K562 (cell line): Measurements from ENCODE around the gene ANKRD23. TPM values are rescaled to one million over a fixed set of nuclear protein-coding genes. Genes with fewer than 3 reads are reported as not detected.

ENCODE experiments used
- ATAC-seq: fragments of 200-7000 bp; cut with Tn5 transposase; 3 replicates; pipeline ENCODE4 v1.9.1; 2020; ENCODE audit warnings: moderate library complexity
- BruUV-seq: library from RNA; stranded (reverse); fragments of 400-500 nt; replicated peaks from 2 replicates; lab custom pipeline; 2021; lab: Mats Ljungman, UMichigan
- CTCF ChIA-PET: fragments of 300-600 bp; formaldehyde crosslinking; extraction: SDS; loops from one replicate; lab custom pipeline; 2021; ENCODE audit warnings: low intra/inter-chr PET ratio; lab: Yijun Ruan, JAX
- POLR2A ChIA-PET: fragments of 300-600, 350-650 bp; sonication (Branson Sonifier 250); formaldehyde crosslinking; extraction: SDS; loops from one replicate; lab custom pipeline; 2021; ENCODE audit warnings: antibody characterized with exemption, inconsistent platforms; lab: Yijun Ruan, JAX
- DNase-seq, 4 experiments: peaks; one replicate each; pipeline versions ENCODE4 v3.0.0 to v3.0.0-alpha.2; 2011 to 2018; ENCODE audit warnings: low spot score in 3 of 4, mixed read lengths in 3 of 4; ENCODE audit errors: extremely low read depth in 1 of 4
- FAIRE-seq: peaks from 2 replicates; lab custom pipeline; 2011; peaks lifted over from hg19 to GRCh38; lab: Jason Lieb, UNC
- H2AFZ ChIP-seq: 2 replicates; pipeline ENCODE4 v1.6.0; 2011; ENCODE audit warnings: low read depth, low read length, control low read depth, inconsistent platforms
- H3K27ac ChIP-seq: fragments of 200-600 bp; 3 replicates; pipeline ENCODE4 v1.8.0; 2011; ENCODE audit warnings: low read depth, mild to moderate bottlenecking, control low read depth, inconsistent platforms, low read length, moderate library complexity, mixed read lengths; ENCODE audit errors: extremely low read depth
- H3K27me3 ChIP-seq, 2 experiments: fragments of 300-600 bp in 1 of 2; 2 replicates in 1 of 2; 3 replicates in 1 of 2; pipeline versions ENCODE4 v1.6.0 to v1.8.0; 2011; ENCODE audit warnings: inconsistent platforms in 2 of 2, low read length in 2 of 2, mild to moderate bottlenecking in 1 of 2, mixed read lengths in 1 of 2, moderate library complexity in 1 of 2; ENCODE audit not compliant: control insufficient read depth in 2 of 2, insufficient read depth in 2 of 2
- H3K36me3 ChIP-seq: fragments of 300-600 bp; 3 replicates; pipeline ENCODE4 v1.8.0; 2011; ENCODE audit warnings: mild to moderate bottlenecking, low read length, inconsistent platforms; ENCODE audit not compliant: control insufficient read depth, insufficient read depth
- H3K4me1 ChIP-seq, 2 experiments: fragments of 200-600 bp in 1 of 2; replicated peaks in 1 of 2; 2 replicates in 1 of 2; 3 replicates in 1 of 2; pipeline versions ENCODE4 v1.5.1 to v1.8.0; 2011; ENCODE audit warnings: inconsistent platforms in 2 of 2, low read length in 2 of 2, mild to moderate bottlenecking in 1 of 2, mixed read lengths in 1 of 2, moderate library complexity in 1 of 2; ENCODE audit not compliant: control insufficient read depth in 2 of 2, insufficient read depth in 2 of 2
- H3K4me2 ChIP-seq: 2 replicates; pipeline ENCODE4 v1.6.1; 2011; ENCODE audit warnings: low read length, control low read depth, inconsistent platforms, mixed read lengths; ENCODE audit not compliant: insufficient read depth
- H3K4me3 ChIP-seq: fragments of 200-600 bp; sonication (generic), shearing (Covaris generic); 2 replicates; pipeline ENCODE4 v1.5.1; 2016; ENCODE audit warnings: control low read depth, inconsistent platforms
- H3K79me2 ChIP-seq: fragments of 200-600 bp; 3 replicates; pipeline ENCODE4 v1.8.0; 2011; ENCODE audit warnings: low read length, inconsistent platforms; ENCODE audit not compliant: control insufficient read depth, insufficient read depth
- H3K9ac ChIP-seq, 2 experiments: 2 replicates each; pipeline versions ENCODE4 v1.6.0 to v1.6.1; 2011; ENCODE audit warnings: low read depth in 2 of 2, low read length in 2 of 2, control low read depth in 1 of 2, inconsistent platforms in 1 of 2, mild to moderate bottlenecking in 1 of 2, mixed read lengths in 1 of 2; ENCODE audit not compliant: insufficient read depth in 1 of 2
- H3K9me1 ChIP-seq: one replicate; pipeline ENCODE4 v1.6.0; 2011; ENCODE audit warnings: inconsistent platforms, mild to moderate bottlenecking, low read length, moderate library complexity; ENCODE audit not compliant: control insufficient read depth, insufficient read depth
- H3K9me3 ChIP-seq: replicated peaks from 2 replicates; pipeline ENCODE4 v1.5.1; 2011; ENCODE audit warnings: low read depth, low read length, inconsistent platforms; ENCODE audit not compliant: control insufficient read depth, insufficient read depth
- H4K20me1 ChIP-seq: replicated peaks from 2 replicates; pipeline ENCODE4 v1.6.1; 2011; ENCODE audit warnings: low read length, inconsistent platforms, mixed read lengths; ENCODE audit not compliant: control insufficient read depth, insufficient read depth
- BRCA1 ChIP-seq, 2 experiments: fragments of 450-650 bp in 1 of 2; sonication (generic) in 1 of 2; formaldehyde crosslinking in 1 of 2; IDR thresholded peaks; 2 replicates each; pipeline versions ENCODE4 v1.5.0 to v1.6.1; 2017 to 2020; ENCODE audit warnings: mild to moderate bottlenecking in 1 of 2, missing genetic modification reagents in 1 of 2
- E4F1 ChIP-seq: fragments of 250-450 bp; sonication (Bioruptor Pico); IDR thresholded peaks from 2 replicates; pipeline ENCODE4 v1.5.0; 2021; ENCODE audit warnings: mild to moderate bottlenecking, borderline replicate concordance
- FOXP4 ChIP-seq: sonication (generic); formaldehyde crosslinking; IDR thresholded peaks from 2 replicates; pipeline ENCODE4 v1.8.0; 2022; ENCODE audit warnings: mild to moderate bottlenecking, missing genetic modification reagents, borderline replicate concordance
- IRF9 ChIP-seq: fragments of 450-650 bp; IDR thresholded peaks from 2 replicates; pipeline ENCODE4 v1.6.1; 2016; ENCODE audit warnings: missing biosample characterization, missing genetic modification characterization
- NBN ChIP-seq: fragments of 450-650 bp; IDR thresholded peaks from 2 replicates; pipeline ENCODE4 v1.6.1; 2016; ENCODE audit warnings: low read depth, mild to moderate bottlenecking
- NR3C1 ChIP-seq: sonication (generic); formaldehyde crosslinking; IDR thresholded peaks from 2 replicates; pipeline ENCODE4 v1.8.1; 2022; ENCODE audit warnings: missing genetic modification reagents
- TGIF2 ChIP-seq: sonication (generic); formaldehyde crosslinking; IDR thresholded peaks from 2 replicates; pipeline ENCODE4 v1.8.1; 2022; ENCODE audit warnings: mild to moderate bottlenecking, missing genetic modification reagents, moderate library complexity
- ZBTB33 ChIP-seq: sonication (generic); formaldehyde crosslinking; IDR thresholded peaks from 2 replicates; pipeline ENCODE4 v1.8.1; 2023; ENCODE audit warnings: mild to moderate bottlenecking, missing genetic modification reagents
- ZNF639 ChIP-seq, 2 experiments: fragments of 200-800 bp in 1 of 2; sonication (Bioruptor generic) in 1 of 2; sonication (generic) in 1 of 2; formaldehyde crosslinking in 1 of 2; IDR thresholded peaks in 1 of 2; conservative IDR thresholded peaks in 1 of 2; 2 replicates each; pipeline versions ENCODE4 v1.5.0 to v1.6.1; 2016 to 2020; ENCODE audit warnings: missing compliant biosample characterization in 1 of 2, missing genetic modification characterization in 1 of 2, missing genetic modification reagents in 1 of 2
- in situ Hi-C: fragments of 300-500 bp; cut with MboI; formaldehyde crosslinking; loops from 4 replicates; pipeline ENCODE4 v1.15.0; 2018; ENCODE audit warnings: inconsistent platforms, mixed read lengths
- intact Hi-C: fragments of 100-400 bp; cut with micrococcal nuclease; formaldehyde crosslinking; loops from 2 replicates; pipeline ENCODE4 v1.14.2; 2022
- polyA plus RNA-seq, 8 experiments: library from polyadenylated mRNA; depleted of rRNA in 4 of 8; stranded (reverse) in 5 of 8; unstranded in 3 of 8; fragments of >200 nt; fragmentation: Nextera tagmentation in 2 of 8; fragmentation: Illumina TruSeq in 1 of 8; extraction: Ambion mirVana in 2 of 8; extraction: Trizol in 1 of 8; gene quantifications; 2 replicates each; pipeline versions ENCODE4 v1.2.1 to v1.2.3, GENCODE V29; 2011 to 2014; ENCODE audit warnings: inconsistent platforms in 1 of 8, missing spikeins in 1 of 8
- total RNA-seq, 7 experiments: library from RNA; depleted of rRNA in 6 of 7; stranded (reverse); fragments of >200 nt in 6 of 7; fragmentation: Illumina TruSeq in 2 of 7; extraction: Trizol in 2 of 7; gene quantifications; 2 replicates each; pipeline versions ENCODE4 v1.2.1 to v1.2.3, GENCODE V29; 2011 to 2021; ENCODE audit warnings: low replicate concordance in 1 of 7

Gene ANKRD23
- total and polyA plus RNA-seq, 9 of the 15 experiments (the other 6 are each of a cell fraction or from before 2014, with no cell fraction given) = 0.32 to 4.8 (median 2.8) TPM

GRCh38 chr2:96804986-96805385, 38.8 kb downstream of the ANKRD23 start:
- Histone ChIP-seq H4K20me1 (no peaks in the 10 kb centered on the region), H3K79me2 (no peaks in the 10 kb centered on the region), H3K27me3 (no peaks in the 10 kb centered on the region), H3K4me3 (no peak overlapping the region), H3K9me3 (no peaks in the 10 kb centered on the region), H3K4me2 (no peak overlapping the region), H3K36me3 (peaks cover 17% of the 10 kb centered on the region; the same call in 2 of the 3 replicates), H3K27ac (no peak overlapping the region), H3K9ac (no peak overlapping the region), H3K9me1 (peaks cover 2% of the 10 kb centered on the region), H2AFZ (no peak overlapping the region), H3K4me1 (peaks cover 3 to 16% of the 10 kb centered on the region in 2 experiments; a peak in 4 of 5 replicates)
- no peak for FAIRE-seq
- in situ Hi-C loops = no loop called here
- no peak for ATAC-seq
- no TSS peak for BruUV-seq
- no peak for DNase-seq
- intact Hi-C loops = loop anchor here (10.0 kb wide), 1 partner anchor 250 kb away; no protein-coding TSS in a partner anchor
- CTCF ChIA-PET = no interaction called here
- TF ChIP-seq IRF9 (tag) (no peak), BRCA1 (IDR thresholded peaks at IDR 0.05) (no peak), BRCA1 (CRISPR knock-in tag; IDR thresholded peaks at IDR 0.05) (no peak), ZNF639 (CRISPR knock-in tag; conservative IDR thresholded peaks at IDR 0.05 in 1 of 2, IDR thresholded peaks at IDR 0.05 in 1 of 2) (no peak), E4F1 (CRISPR knock-in tag) (no peak), ZBTB33 (CRISPR knock-in tag) (no peak), NBN (no peak), FOXP4 (no peak), TGIF2 (no peak), NR3C1 (CRISPR knock-in tag) (no peak)
- POLR2A ChIA-PET = interaction anchor here (0.5 kb wide), 1 partner anchor 17 kb away, joined by 3 read pairs; no protein-coding TSS in a partner anchor
